Measurements from ENCODE around the gene UNC50. TPM values are rescaled to one million over a fixed set of nuclear protein-coding genes. Genes with fewer than 3 reads are reported as not detected.

Gene UNC50
- total and polyA plus RNA-seq, 3 experiments from 2014 or later: 41.8 to 53.1 (median 42.4) TPM

DNA sequence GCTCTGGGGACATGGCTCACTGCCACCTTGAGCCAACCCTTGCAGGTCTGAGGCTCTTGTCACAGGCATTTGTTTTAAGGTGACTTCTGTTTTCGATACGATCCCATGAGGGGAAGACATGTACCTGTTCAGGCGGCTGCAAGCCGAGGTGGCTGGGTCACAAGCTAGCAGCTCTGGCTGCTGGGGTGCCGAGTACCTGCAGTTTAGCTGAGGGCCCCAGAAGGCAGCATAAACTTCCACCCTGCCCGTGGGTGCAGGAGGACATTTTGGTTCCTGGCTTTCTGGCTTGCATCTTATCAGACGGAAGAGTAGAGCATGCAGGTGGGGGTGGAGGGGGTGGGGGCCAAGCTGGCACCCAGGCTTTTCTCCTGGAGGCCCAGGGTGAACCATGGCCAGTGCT is 28.5 kb upstream of the UNC50 start:
- peaks cover 79% of the 10 kb centered on the region for H3K36me3 ChIP-seq (ENCODE audit: insufficient read depth, low read length)
- no peaks in the 10 kb centered on the region for H3K9me3 ChIP-seq (ENCODE audit: low read length)
- ChIA-PET POLR2A (no interaction called here), CTCF (interaction anchor here (1.1 kb wide), 1 partner anchor 167 kb away, joined by 4 read pairs; no protein-coding TSS in a partner anchor)
- no peak for DNase-seq
- Mint-ChIP-seq H3K4me1 (no peaks in the 10 kb centered on the region), H3K9me3 (no peaks in the 10 kb centered on the region), H3K27me3 (no peaks in the 10 kb centered on the region), H3K27ac (peak overlapping the region in 3 of 8 donors; percentile 43 to 74 (median 58)), H3K36me3 (peaks cover 0 to 95% (median 24%) of the 10 kb centered on the region in 3 donors), H3K4me3 (no peak overlapping the region)
- H3K4me3 ChIP-seq (ENCODE audit: low read length): no peak overlapping the region
- no peaks in the 10 kb centered on the region for H3K27me3 ChIP-seq (ENCODE audit: insufficient read depth, low read length, poor library complexity, severe bottlenecking)
- H3K4me1 ChIP-seq (ENCODE audit: insufficient read depth, low read length): no peaks in the 10 kb centered on the region
- no peak overlapping the region for H3K27ac ChIP-seq (ENCODE audit: low read depth, low read length)

GRCh38 chr2:98580656-98581284 is 27.6 kb upstream of the UNC50 start:
- no peaks in the 10 kb centered on the region for H3K9me3 Mint-ChIP-seq
- no peak overlapping the region for H3K4me3 Mint-ChIP-seq
- H3K4me1 Mint-ChIP-seq: no peaks in the 10 kb centered on the region
- Histone ChIP-seq H3K27me3 (ENCODE audit: insufficient read depth, low read length, poor library complexity, severe bottlenecking) (no peaks in the 10 kb centered on the region), H3K9me3 (ENCODE audit: low read length) (no peaks in the 10 kb centered on the region), H3K27ac (ENCODE audit: low read depth, low read length) (no peak overlapping the region), H3K4me1 (ENCODE audit: insufficient read depth, low read length) (no peaks in the 10 kb centered on the region), H3K36me3 (ENCODE audit: insufficient read depth, low read length) (peaks cover 74% of the 10 kb centered on the region), H3K4me3 (ENCODE audit: low read length) (no peak overlapping the region)
- POLR2A ChIA-PET: no interaction called here
- H3K27ac Mint-ChIP-seq: peak overlapping the region in 2 of 8 donors; percentile 0 to 50
- peaks cover 0 to 93% (median 29%) of the 10 kb centered on the region in 3 donors for H3K36me3 Mint-ChIP-seq
- CTCF ChIA-PET: no interaction called here
- no peak for DNase-seq
- no peaks in the 10 kb centered on the region for H3K27me3 Mint-ChIP-seq

- no peak overlapping the region for H3K27ac ChIP-seq (ENCODE audit: low read depth, low read length)
- Mint-ChIP-seq H3K27ac (peak overlapping the region in 3 of 8 donors; percentile 4 to 61 (median 12)), H3K4me3 (no peak overlapping the region), H3K4me1 (peaks cover 0 to 3% (median 0%) of the 10 kb centered on the region in 3 donors), H3K36me3 (peaks cover 5 to 93% (median 29%) of the 10 kb centered on the region in 3 donors), H3K27me3 (no peaks in the 10 kb centered on the region), H3K9me3 (no peaks in the 10 kb centered on the region)
- POLR2A ChIA-PET: no interaction called here
- no peaks in the 10 kb centered on the region for H3K27me3 ChIP-seq (ENCODE audit: insufficient read depth, low read length, poor library complexity, severe bottlenecking)
- H3K36me3 ChIP-seq (ENCODE audit: insufficient read depth, low read length): peaks cover 60% of the 10 kb centered on the region
- H3K4me3 ChIP-seq (ENCODE audit: low read length): no peak overlapping the region
- CTCF ChIA-PET: no interaction called here
- no peaks in the 10 kb centered on the region for H3K4me1 ChIP-seq (ENCODE audit: insufficient read depth, low read length)
- DNase-seq: no peak
- H3K9me3 ChIP-seq (ENCODE audit: low read length): no peaks in the 10 kb centered on the region
These were observed 25.9 kb upstream of the UNC50 start for GRCh38 chr2:98582523-98582922.

DNA sequence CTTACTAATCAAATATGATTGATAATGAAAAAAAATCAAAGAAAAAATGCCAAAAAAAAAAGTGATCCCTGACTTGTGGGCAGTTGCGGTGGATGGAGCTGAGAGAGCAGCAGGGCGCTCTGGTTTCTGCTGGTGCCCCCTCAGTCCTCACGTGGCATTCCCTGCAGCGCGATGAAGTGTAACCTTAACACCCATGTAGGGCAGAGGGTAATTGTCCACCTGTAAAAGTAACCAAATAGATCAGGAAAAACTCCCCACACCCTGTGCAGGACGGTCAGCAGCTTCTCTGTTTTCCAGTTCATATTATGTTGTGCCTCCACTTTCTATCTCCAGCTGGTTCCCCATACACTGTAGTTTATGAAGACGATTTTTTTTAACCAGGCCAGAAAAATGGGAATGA is 25.1 kb upstream of the UNC50 start:
- H3K36me3 ChIP-seq (ENCODE audit: insufficient read depth, low read length): peaks cover 52% of the 10 kb centered on the region
- no peak overlapping the region for H3K27ac ChIP-seq (ENCODE audit: low read depth, low read length)
- H3K4me3 ChIP-seq (ENCODE audit: low read length): no peak overlapping the region
- ChIA-PET POLR2A (no interaction called here), CTCF (interaction anchor here (0.9 to 1.2 kb wide), 2 partner anchors 8 to 66 kb away, joined by 3 read pairs; no protein-coding TSS in a partner anchor)
- no peaks in the 10 kb centered on the region for H3K9me3 Mint-ChIP-seq
- H3K4me3 Mint-ChIP-seq: no peak overlapping the region
- H3K27me3 Mint-ChIP-seq: no peaks in the 10 kb centered on the region
- H3K9me3 ChIP-seq (ENCODE audit: low read length): no peaks in the 10 kb centered on the region
- no peak for DNase-seq
- H3K4me1 Mint-ChIP-seq: peaks cover 0 to 3% (median 0%) of the 10 kb centered on the region in 3 donors
- H3K27ac Mint-ChIP-seq: peak overlapping the region in 1 of 8 donors; percentile 4
- no peaks in the 10 kb centered on the region for H3K4me1 ChIP-seq (ENCODE audit: insufficient read depth, low read length)
- peaks cover 6 to 92% (median 29%) of the 10 kb centered on the region in 3 donors for H3K36me3 Mint-ChIP-seq
- no peaks in the 10 kb centered on the region for H3K27me3 ChIP-seq (ENCODE audit: insufficient read depth, low read length, poor library complexity, severe bottlenecking)

GRCh38 chr2:98583816-98584618 is 24.4 kb upstream of the UNC50 start:
- peaks cover 52% of the 10 kb centered on the region for H3K36me3 ChIP-seq (ENCODE audit: insufficient read depth, low read length)
- H3K27ac Mint-ChIP-seq: no peak overlapping the region

GRCh38 chr2:98585386-98585785 is 23.0 kb upstream of the UNC50 start:
- ChIA-PET CTCF (interaction anchor here (1.2 kb wide), 2 partner anchors 12 to 16 kb away, joined by 3 to 4 read pairs; no protein-coding TSS in a partner anchor), POLR2A (no interaction called here)
- Histone ChIP-seq H3K36me3 (ENCODE audit: insufficient read depth, low read length) (peaks cover 45% of the 10 kb centered on the region), H3K4me3 (ENCODE audit: low read length) (no peak overlapping the region), H3K27ac (ENCODE audit: low read depth, low read length) (no peak overlapping the region), H3K4me1 (ENCODE audit: insufficient read depth, low read length) (no peaks in the 10 kb centered on the region), H3K9me3 (ENCODE audit: low read length) (no peaks in the 10 kb centered on the region), H3K27me3 (ENCODE audit: insufficient read depth, low read length, poor library complexity, severe bottlenecking) (no peaks in the 10 kb centered on the region)
- Mint-ChIP-seq H3K27me3 (no peaks in the 10 kb centered on the region), H3K27ac (peak overlapping the region in 1 of 8 donors; percentile 52), H3K36me3 (peaks cover 6 to 94% (median 31%) of the 10 kb centered on the region in 3 donors), H3K4me3 (no peak overlapping the region), H3K9me3 (no peaks in the 10 kb centered on the region), H3K4me1 (peaks cover 0 to 3% (median 2%) of the 10 kb centered on the region in 3 donors)
- DNase-seq: no peak

More at GRCh38 chr2:98583816-98584618, 24.4 kb upstream of the UNC50 start:
- ChIA-PET POLR2A (no interaction called here), CTCF (interaction anchor here (0.9 to 1.2 kb wide), 2 partner anchors 9 to 65 kb away, joined by 3 read pairs; no protein-coding TSS in a partner anchor)
- H3K27me3 Mint-ChIP-seq: no peaks in the 10 kb centered on the region
- Histone ChIP-seq H3K27ac (ENCODE audit: low read depth, low read length) (no peak overlapping the region), H3K27me3 (ENCODE audit: insufficient read depth, low read length, poor library complexity, severe bottlenecking) (no peaks in the 10 kb centered on the region), H3K4me3 (ENCODE audit: low read length) (no peak overlapping the region), H3K4me1 (ENCODE audit: insufficient read depth, low read length) (no peaks in the 10 kb centered on the region), H3K9me3 (ENCODE audit: low read length) (no peaks in the 10 kb centered on the region)
- peaks cover 6 to 92% (median 27%) of the 10 kb centered on the region in 3 donors for H3K36me3 Mint-ChIP-seq
- H3K9me3 Mint-ChIP-seq: no peaks in the 10 kb centered on the region
- DNase-seq: no peak
- H3K4me3 Mint-ChIP-seq: no peak overlapping the region
- H3K4me1 Mint-ChIP-seq: peaks cover 0 to 3% (median 2%) of the 10 kb centered on the region in 3 donors

- no peak for DNase-seq
- peaks cover 43% of the 10 kb centered on the region for H3K36me3 ChIP-seq (ENCODE audit: insufficient read depth, low read length)
- Mint-ChIP-seq H3K4me1 (peaks cover 0 to 3% (median 2%) of the 10 kb centered on the region in 3 donors), H3K27me3 (no peaks in the 10 kb centered on the region), H3K4me3 (no peak overlapping the region), H3K9me3 (no peaks in the 10 kb centered on the region), H3K36me3 (peaks cover 6 to 95% (median 34%) of the 10 kb centered on the region in 3 donors), H3K27ac (peak overlapping the region in 5 of 8 donors; percentile 23 to 68 (median 29))
- no peaks in the 10 kb centered on the region for H3K9me3 ChIP-seq (ENCODE audit: low read length)
- POLR2A ChIA-PET: no interaction called here
- no peaks in the 10 kb centered on the region for H3K27me3 ChIP-seq (ENCODE audit: insufficient read depth, low read length, poor library complexity, severe bottlenecking)
- CTCF ChIA-PET: interaction anchor here (1.7 kb wide), 1 partner anchor 10 kb away, joined by 4 read pairs; no protein-coding TSS in a partner anchor
- no peak overlapping the region for H3K27ac ChIP-seq (ENCODE audit: low read depth, low read length)
- H3K4me3 ChIP-seq (ENCODE audit: low read length): no peak overlapping the region
- H3K4me1 ChIP-seq (ENCODE audit: insufficient read depth, low read length): no peaks in the 10 kb centered on the region
These were observed 21.7 kb upstream of the UNC50 start for GRCh38 chr2:98586551-98587140.

All from CD8-positive, alpha-beta memory T cell (primary cell).